GM06990 (cell line): ENCODE data around the gene FBXL17.
"Not testable (repeated sequence)": the region's sequence is repeated elsewhere in the genome, so short reads cannot be mapped to it uniquely, and the experiment has no call there.

Experiments used
- DNase-seq: peaks from one replicate; pipeline ENCODE4 v3.0.0-alpha.2; 2011; ENCODE audit not compliant: insufficient read length; ENCODE audit errors: extremely low read depth
- H3K27me3 ChIP-seq: replicated peaks from 2 replicates; pipeline ENCODE4 v1.6.0; 2011; ENCODE audit warnings: low read length; ENCODE audit not compliant: control insufficient read depth, insufficient read depth
- H3K36me3 ChIP-seq: 2 replicates; pipeline ENCODE4 v1.5.1; 2011; ENCODE audit warnings: low read length; ENCODE audit not compliant: control insufficient read depth, insufficient read depth
- H3K4me3 ChIP-seq: replicated peaks from 2 replicates; pipeline ENCODE4 v1.5.1; 2011; ENCODE audit warnings: low read depth, mild to moderate bottlenecking, control low read depth, low read length
- TF ChIP-seq, protein P1 (sequence below): IDR thresholded peaks from 2 replicates; pipeline ENCODE4 v1.5.1; 2011; ENCODE audit warnings: low read length, control low read depth, mild to moderate bottlenecking, inconsistent platforms; ENCODE audit not compliant: insufficient read depth, poor library complexity, severe bottlenecking

FBXL17 gene

DNA sequence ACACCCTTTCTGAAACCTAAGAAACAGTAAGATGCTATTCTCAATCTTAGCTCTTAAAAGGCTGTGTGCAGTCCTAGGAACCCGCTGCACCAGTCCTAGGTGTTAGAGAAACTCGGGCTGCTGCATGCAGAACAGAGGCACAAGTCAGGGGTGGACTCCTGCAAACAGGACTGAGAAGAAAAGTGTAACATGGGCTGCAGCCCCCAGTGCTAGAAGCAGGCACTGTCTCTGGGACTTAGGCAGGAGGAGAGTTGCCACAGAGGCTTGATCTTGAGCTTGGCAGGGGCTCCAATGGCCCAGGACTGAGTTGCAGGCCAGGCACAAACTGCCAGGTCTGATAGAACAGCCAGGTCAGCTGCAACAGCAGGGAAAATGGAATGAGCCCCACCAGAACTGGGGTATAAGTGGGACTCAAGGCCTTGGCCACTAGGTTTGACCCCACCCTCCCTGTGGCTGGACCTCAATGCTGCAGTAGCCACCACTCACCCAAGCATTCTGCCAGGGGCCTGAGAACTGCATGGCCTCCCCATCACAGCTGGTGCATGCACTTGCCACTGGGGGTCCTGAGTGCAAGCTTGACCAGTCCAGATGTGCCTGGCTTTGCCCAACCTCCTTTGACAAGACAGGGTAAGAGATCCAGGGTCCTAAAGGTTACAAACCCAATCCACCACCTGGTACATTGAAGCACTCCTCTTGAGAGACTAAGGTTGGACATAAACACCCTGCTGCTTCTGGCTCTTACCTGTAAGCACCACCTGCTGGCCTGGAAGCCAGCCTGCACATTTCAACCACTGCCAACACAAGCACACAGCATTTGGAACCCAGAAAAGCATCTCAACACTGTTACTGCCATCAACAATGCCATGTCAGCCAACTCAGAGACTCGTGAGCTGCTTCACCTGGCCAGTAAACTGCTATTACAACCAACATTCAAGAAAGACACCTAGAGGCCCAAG is 103.3 kb downstream of the FBXL17 start:
- no peak for DNase-seq
- H3K4me3 ChIP-seq, result no peak overlapping the region
- TF ChIP-seq, protein P1, sequence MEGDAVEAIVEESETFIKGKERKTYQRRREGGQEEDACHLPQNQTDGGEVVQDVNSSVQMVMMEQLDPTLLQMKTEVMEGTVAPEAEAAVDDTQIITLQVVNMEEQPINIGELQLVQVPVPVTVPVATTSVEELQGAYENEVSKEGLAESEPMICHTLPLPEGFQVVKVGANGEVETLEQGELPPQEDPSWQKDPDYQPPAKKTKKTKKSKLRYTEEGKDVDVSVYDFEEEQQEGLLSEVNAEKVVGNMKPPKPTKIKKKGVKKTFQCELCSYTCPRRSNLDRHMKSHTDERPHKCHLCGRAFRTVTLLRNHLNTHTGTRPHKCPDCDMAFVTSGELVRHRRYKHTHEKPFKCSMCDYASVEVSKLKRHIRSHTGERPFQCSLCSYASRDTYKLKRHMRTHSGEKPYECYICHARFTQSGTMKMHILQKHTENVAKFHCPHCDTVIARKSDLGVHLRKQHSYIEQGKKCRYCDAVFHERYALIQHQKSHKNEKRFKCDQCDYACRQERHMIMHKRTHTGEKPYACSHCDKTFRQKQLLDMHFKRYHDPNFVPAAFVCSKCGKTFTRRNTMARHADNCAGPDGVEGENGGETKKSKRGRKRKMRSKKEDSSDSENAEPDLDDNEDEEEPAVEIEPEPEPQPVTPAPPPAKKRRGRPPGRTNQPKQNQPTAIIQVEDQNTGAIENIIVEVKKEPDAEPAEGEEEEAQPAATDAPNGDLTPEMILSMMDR, result no peak
- no peaks in the 10 kb centered on the region for H3K27me3 ChIP-seq
- H3K36me3 ChIP-seq, result no peaks in the 10 kb centered on the region

DNA sequence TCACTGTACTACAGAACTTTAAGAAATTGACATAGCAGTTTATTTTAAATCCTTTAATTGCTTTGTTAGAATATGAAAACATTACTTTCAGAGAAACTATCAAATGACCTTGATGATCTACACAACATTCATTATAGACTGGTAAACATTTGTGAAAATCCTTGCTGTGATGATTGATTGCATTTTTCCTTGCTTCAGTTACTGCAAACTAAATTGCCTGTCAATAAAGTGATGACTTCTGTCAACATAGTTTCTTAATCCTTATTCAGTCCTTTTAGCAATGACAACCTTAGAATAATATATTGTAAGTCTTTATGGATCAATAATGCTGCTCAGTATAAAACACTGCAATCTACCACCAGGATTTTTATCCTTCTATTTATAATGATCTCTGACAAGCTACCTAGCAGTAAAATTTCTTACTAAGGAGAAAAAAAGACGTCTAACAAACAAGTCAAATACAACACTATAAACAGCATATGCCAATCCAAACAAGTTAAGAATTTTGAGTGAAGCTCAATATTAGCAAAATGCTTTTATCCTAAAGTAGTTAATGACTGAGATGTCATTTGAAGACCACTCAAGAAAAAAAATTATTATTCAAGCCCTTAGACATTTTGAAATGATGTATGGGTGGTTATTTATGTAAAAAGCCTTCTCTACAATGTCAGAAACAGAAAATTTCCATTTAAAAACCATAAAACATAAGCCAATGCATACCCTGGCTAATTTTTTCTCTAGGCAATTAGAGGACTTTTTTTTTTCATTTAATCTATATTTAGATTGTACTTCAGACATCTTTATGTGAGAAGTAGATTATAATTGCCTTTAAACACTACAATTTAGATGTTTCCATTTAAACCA is 105.5 kb downstream of the FBXL17 start:
- Histone ChIP-seq H3K4me3 (no peak overlapping the region), H3K36me3 (no peaks in the 10 kb centered on the region), H3K27me3 (no peaks in the 10 kb centered on the region)
- DNase-seq, result no peak
- TF ChIP-seq, protein P1, result no peak

DNA sequence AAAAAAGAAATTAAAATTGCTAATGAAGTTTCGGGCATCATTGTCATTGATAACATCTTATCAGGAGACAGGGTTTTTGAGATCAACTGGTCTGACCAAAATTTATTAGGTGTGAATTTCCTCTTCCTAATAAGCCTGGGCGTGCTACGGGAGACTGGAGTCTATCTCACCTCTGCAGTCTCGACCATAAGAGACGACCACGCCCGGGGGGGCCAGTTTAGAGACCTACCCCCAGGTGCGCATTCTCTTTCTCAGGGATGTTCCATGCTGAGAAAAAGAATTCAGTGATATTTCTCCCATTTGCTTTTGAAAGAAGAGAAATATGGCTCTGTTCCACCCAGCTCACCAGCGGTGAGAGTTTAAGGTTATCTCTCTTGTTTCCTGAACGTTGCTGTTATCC is 107.8 kb downstream of the FBXL17 start:
- not testable (repeated sequence) for DNase-seq, H3K36me3 ChIP-seq

DNA sequence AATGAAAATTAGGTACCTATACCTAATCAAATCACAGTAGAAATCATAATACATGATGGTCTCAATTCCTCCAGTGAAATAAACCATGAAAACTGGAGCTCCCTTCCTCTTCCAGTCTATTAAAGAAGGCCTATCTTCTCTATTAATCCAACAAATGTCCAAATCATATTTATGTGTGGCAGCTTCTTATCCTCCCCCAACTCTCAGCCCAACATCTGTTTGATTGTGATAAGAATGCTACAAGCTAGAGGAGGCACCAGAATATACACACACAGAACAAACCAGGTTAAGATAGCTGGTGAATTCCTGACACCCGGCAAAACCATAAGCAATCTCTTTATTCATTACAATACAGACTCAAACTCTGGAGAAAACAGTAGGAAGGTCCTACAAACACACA is 110.8 kb downstream of the FBXL17 start:
- no peak for DNase-seq

More for the DNA sequence above, 107.8 kb downstream of the FBXL17 start:
- H3K4me3 ChIP-seq, H3K27me3 ChIP-seq: not testable (repeated sequence)

DNA sequence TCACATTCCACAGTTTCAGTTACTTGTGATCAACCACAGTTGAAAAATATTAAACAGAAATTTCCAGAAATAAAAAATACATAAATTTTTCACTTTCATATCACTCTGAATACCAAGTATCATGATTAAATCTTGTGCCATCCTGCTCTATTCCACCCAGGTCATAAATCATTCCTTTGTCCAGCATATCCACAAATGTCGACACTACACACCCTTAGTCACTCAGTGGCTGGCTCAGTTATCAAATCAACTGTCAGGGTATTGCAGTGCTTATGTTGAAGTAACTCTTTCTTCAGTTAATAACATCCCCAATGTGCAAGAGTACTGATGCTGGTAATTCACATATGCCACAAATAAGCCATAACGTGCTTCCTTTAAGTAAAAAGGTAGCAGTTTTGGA is 115.7 kb downstream of the FBXL17 start:
- Histone ChIP-seq H3K27me3 (no peaks in the 10 kb centered on the region), H3K36me3 (no peaks in the 10 kb centered on the region), H3K4me3 (no peak overlapping the region)
- DNase-seq, result no peak
- TF ChIP-seq, protein P1, result no peak

More for the DNA sequence above, 110.8 kb downstream of the FBXL17 start:
- Histone ChIP-seq H3K36me3 (no peaks in the 10 kb centered on the region), H3K4me3 (no peak overlapping the region), H3K27me3 (no peaks in the 10 kb centered on the region)
- TF ChIP-seq, protein P1, result no peak

DNA sequence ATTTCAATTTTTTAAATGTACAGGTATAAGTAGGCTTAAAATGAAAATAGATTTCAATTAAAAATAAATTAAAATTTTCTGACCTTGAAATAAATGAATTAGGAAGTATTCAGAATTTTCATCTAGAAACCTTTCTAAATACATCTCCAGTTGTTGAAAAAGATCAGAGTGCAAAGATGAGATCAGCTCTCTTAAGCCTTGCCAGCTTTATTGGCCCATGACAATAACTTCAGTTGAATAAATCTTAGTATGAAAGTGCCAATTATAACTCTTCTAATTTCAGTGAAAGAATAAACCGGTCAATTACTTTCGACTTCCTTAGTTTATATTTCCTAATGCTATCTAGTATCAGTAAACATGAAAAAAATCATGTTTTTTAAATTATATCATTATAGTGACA is 117.4 kb downstream of the FBXL17 start:
- no peaks in the 10 kb centered on the region for H3K27me3 ChIP-seq
- no peak overlapping the region for H3K4me3 ChIP-seq
- TF ChIP-seq, protein P1, result no peak
- DNase-seq, result no peak
- H3K36me3 ChIP-seq, result no peaks in the 10 kb centered on the region
